Neural progenitor cell (in vitro differentiated cells): Measurements from ENCODE around the gene CDHR2.

Experiments
- EZH2phosphoT487 ChIP-seq: fragments of 200-600 bp; sonication (generic); IDR thresholded peaks from 2 replicates; pipeline ENCODE4 v1.6.1; 2017; ENCODE audit warnings: antibody characterized with exemption
- TF ChIP-seq, protein P1 (sequence below): fragments of 200-600 bp; sonication (generic); IDR thresholded peaks from 2 replicates; pipeline ENCODE4 v1.5.1; 2017; ENCODE audit warnings: antibody characterized with exemption, mild to moderate bottlenecking

GRCh38 chr5:176553260-176554085 lies 4.3 kb downstream of the CDHR2 start:
- TF ChIP-seq, protein P1, sequence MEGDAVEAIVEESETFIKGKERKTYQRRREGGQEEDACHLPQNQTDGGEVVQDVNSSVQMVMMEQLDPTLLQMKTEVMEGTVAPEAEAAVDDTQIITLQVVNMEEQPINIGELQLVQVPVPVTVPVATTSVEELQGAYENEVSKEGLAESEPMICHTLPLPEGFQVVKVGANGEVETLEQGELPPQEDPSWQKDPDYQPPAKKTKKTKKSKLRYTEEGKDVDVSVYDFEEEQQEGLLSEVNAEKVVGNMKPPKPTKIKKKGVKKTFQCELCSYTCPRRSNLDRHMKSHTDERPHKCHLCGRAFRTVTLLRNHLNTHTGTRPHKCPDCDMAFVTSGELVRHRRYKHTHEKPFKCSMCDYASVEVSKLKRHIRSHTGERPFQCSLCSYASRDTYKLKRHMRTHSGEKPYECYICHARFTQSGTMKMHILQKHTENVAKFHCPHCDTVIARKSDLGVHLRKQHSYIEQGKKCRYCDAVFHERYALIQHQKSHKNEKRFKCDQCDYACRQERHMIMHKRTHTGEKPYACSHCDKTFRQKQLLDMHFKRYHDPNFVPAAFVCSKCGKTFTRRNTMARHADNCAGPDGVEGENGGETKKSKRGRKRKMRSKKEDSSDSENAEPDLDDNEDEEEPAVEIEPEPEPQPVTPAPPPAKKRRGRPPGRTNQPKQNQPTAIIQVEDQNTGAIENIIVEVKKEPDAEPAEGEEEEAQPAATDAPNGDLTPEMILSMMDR = no peak
- TF ChIP-seq EZH2phosphoT487 = no peak
